ENCODE measurements around the gene MORN5.

The MORN5 gene

GRCh38 chr9:122205176-122205575 lies 45.5 kb downstream of the MORN5 start:
- no peak for DNase-seq (ENCODE audit: low read depth)
- no peak overlapping the region for H3K4me3 ChIP-seq (ENCODE audit: low read depth, low read length)
- no peak for TF ChIP-seq CTCF (conservative IDR thresholded peaks at IDR 0.05; ENCODE audit: low read depth, low read length)

GRCh38 chr9:122206118-122207046 lies 46.7 kb downstream of the MORN5 start:
- no peak for TF ChIP-seq CTCF (conservative IDR thresholded peaks at IDR 0.05; ENCODE audit: low read depth, low read length)
- no peak overlapping the region for H3K4me3 ChIP-seq (ENCODE audit: low read depth, low read length)
- DNase-seq (ENCODE audit: low read depth), result peak; percentile 89

- no peak for DNase-seq (ENCODE audit: low read depth)
- no peak overlapping the region for H3K4me3 ChIP-seq (ENCODE audit: low read depth, low read length)
- TF ChIP-seq CTCF (conservative IDR thresholded peaks at IDR 0.05; ENCODE audit: low read depth, low read length), result no peak
Measured at GRCh38 chr9:122207096-122207495, 47.4 kb downstream of the MORN5 start.

GRCh38 chr9:122209451-122209850 lies 49.7 kb downstream of the MORN5 start:
- H3K4me3 ChIP-seq (ENCODE audit: low read depth, low read length), result no peak overlapping the region
- no peak for TF ChIP-seq CTCF (conservative IDR thresholded peaks at IDR 0.05; ENCODE audit: low read depth, low read length)
- DNase-seq (ENCODE audit: low read depth), result no peak

GRCh38 chr9:122212473-122213004 lies 52.8 kb downstream of the MORN5 start:
- TF ChIP-seq CTCF (conservative IDR thresholded peaks at IDR 0.05; ENCODE audit: low read depth, low read length), result no peak
- no peak for DNase-seq (ENCODE audit: low read depth)
- H3K4me3 ChIP-seq (ENCODE audit: low read depth, low read length), result no peak overlapping the region

GRCh38 chr9:122213102-122213588 lies 53.4 kb downstream of the MORN5 start:
- no peak overlapping the region for H3K4me3 ChIP-seq (ENCODE audit: low read depth, low read length)

More at GRCh38 chr9:122213102-122213588, 53.4 kb downstream of the MORN5 start:
- no peak for TF ChIP-seq CTCF (conservative IDR thresholded peaks at IDR 0.05; ENCODE audit: low read depth, low read length)
- no peak for DNase-seq (ENCODE audit: low read depth)
